GM19372 (cell line): ENCODE measurements around the gene LOXHD1.

ENCODE experiments used
- ATAC-seq: cut with Tn5 transposase; IDR thresholded peaks from one replicate; pipeline ENCODE4 v1.9.1; 2021; ENCODE audit warnings: mild to moderate bottlenecking, low read depth, moderate library complexity; ENCODE audit not compliant: unreplicated experiment

The LOXHD1 gene

DNA sequence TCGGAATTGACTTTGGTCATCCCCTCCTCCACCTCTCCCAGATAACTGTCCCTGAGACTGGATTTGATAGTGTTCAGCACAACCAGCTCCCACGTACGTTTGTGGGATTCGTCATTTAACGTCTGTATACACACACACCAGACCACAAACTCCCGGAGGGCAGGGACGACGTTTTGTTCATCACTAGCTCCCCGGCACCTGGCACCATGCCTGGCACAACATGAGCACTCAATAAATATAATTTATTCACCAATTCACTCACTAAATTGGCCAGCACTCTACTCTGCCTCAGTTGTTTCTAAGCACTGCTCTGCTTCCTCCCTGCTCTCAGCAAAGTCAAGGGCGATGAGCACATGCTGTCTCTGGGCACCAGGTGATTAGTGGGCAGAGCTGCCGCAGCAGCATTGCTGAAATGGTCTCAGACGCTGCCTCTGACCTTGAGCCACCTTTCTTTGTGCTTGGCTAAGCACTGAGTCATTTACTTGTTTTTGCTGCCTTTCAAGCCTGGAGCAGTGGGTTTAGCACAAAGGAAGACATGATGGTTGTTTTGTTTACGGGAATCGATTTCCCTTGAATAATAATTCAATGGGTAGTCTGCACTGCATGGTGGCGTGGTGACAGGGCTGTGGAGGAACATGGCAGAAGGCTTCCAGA lies 19.3 kb upstream of the LOXHD1 start:
- no peak for ATAC-seq

- no peak for ATAC-seq
Observed at GRCh38 chr18:46675112-46675511, 18.1 kb upstream of the LOXHD1 start.

DNA sequence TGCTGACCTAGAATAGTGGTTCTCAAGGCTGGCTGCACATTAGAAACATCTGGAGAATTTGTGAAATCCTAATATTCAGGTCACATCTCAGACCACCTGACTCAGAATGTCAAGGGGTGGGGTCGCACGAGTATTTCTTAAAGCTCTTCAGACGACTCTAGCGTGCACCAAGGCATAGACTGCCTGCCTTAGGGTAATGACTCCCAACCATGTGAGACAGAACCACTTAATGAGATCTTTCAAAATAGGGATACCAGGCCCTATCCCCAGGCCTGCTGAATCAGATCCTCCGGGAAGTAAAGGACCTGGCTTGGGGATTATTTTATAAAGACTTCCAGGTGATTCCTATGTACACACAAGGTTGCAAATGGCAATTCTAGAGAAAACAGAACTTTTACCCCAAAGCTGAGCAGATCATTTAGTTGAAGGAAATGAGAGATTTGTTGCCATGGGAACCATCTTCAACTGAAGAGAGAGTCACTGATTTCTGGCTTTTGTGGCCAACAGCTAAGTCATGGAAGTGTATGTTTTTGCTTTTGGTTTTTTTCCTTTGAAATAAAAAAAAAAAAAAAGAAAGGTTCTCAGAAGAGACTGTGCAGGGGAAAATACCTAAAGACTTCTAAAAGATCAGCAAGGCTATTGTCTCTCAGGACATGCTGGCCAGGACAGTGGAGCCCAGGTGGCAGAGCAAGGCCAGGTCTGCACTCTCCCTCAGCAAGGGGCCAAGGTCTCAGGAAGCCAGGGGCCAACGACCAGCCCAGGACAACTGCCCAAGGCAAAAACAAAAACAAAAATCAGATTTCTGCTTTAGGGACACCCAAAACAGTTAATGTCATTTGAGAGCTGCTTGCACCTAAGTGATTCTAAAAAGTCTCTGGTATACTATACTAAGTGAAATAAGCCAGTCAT lies 15.3 kb upstream of the LOXHD1 start:
- no peak for ATAC-seq

DNA sequence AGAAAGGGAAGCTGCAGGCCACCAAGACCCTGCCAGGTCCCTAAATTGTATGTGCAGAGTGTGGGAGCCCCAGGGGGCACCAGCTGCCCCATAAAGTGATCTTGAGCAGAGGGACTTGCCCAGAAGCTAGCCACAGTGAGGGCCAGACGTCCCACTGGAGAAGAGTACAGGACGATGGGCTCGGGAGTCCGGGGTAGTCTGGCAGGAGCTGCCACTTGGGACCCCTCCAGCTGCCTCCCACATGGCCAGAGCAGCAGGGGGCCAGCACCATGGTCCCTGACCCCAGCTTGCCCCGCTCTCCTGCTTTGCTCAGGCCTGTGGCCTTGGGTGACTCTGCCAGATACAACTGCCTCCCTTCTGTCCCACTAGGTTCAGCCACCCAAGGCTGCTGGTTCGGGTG lies 11.7 kb upstream of the LOXHD1 start:
- ATAC-seq, result no peak

DNA sequence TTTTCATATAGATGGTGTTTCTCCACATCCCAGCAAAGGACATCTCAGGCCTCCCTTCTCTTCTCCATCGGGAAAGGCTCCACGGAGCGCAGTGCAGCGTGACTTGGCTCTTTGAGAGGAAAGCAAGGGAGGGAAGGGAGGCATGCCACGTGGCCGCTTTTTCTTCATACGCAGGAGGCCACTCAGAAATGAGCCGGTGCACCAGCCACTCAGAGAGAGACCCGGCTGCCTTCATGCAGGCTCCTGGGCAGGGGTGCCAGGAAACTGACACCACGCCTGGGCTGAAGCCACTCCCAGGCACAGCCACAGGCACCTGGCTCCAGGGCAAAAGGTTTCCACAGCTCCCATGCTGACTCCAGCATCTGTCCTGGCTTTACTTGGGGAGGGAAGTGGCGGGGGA lies 11.1 kb upstream of the LOXHD1 start:
- ATAC-seq, result no peak

DNA sequence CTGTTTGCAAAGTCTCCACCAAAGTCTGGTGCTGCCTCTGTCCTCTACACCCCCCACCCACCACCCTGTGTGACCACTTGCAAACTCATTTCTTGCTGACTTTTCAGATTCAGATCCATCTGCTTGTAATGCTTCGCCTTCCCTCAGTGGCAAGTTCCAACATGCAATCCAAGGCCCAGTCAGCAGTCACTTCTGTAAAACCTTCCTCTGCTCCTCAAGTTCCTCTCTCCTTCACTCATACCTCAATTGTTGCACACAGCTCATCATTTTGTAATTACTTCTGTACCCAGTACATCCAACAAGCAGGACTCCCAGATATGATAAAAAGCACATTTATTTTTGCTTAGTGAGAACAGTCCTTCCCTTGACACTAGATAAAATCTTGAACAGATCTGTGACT lies 6.5 kb upstream of the LOXHD1 start:
- no peak for ATAC-seq

- ATAC-seq, result no peak
Observed at GRCh38 chr18:46660957-46661749, 4.1 kb upstream of the LOXHD1 start.

DNA sequence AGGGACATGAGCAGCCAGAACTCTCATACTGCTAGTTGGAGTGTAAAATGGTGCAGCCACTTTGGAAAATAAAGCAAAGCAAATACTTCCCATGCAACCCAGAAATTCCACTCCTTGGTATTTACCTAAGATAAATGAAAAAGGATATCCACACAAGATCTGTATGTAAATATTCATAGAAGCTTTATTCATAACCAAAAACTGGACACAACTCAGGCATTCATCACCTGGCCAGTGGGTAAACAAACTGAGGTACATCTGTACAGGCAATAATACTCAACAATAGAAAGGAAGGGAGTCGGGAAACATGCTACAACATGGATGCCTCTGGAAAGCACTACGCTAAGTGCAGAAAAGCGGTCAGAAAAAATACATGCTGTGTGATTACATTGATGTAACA lies 2.5 kb upstream of the LOXHD1 start:
- ATAC-seq, result no peak

- ATAC-seq, result no peak
Observed at GRCh38 chr18:46656326-46657114, 500 bp downstream of the LOXHD1 start.

DNA sequence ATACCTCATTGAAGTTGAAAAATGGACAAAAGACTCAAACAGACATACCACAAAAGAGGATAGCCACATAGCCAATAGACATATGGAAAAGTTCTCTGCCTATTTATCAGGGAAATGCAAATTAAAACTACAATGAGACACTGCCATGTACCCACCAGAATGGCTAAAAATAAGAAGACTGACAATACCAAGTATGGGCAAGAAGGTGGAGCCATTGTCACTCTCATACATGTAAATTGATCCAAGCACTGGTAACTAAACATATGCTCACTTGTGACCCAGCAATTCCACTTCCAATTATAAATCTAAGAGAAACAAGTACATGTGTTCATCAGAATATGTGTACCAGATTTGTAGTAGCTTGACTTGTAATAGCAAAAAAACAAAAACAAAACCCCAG lies 4.6 kb downstream of the LOXHD1 start:
- ATAC-seq, result no peak

- ATAC-seq, result no peak
Observed at GRCh38 chr18:46650681-46651080, 6.3 kb downstream of the LOXHD1 start.

DNA sequence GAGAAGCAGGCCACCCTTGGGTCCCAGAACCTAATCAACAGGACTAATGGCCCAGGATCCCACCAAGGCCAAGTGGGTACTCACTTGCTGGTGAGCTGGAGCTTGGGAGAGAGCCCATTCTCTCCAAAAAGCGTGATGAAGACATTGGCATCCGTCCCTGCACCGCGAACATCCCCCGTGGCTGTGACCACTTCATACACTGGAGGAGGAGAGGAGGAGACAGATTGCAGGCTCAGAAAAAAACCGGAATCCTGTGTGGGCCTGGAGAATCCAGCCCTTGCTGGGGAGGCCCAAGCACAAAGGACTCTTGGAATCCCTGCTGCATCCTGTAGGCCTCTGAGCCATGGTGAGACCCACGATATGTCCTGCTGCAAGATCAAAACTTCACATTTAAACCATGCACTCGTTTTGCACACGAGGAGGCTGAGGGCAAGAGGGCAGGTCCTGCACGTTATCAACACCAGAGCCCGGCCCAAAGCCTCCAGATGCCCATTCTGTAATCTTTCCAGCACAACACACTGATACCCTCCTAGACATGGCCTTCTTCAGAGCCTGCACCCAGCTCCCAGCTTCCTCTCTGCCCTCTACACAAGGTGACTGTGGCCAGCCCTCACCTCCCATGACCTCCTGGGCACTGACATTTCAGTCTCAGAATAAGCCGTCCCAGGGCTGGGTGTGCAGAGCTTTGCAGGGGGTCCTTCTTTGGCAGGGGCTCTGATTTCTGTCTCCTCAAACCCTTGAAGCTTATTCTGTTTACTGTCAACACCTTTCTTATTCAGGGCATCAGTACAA lies 7.8 kb downstream of the LOXHD1 start:
- no peak for ATAC-seq

GRCh38 chr18:46646468-46646867 lies 10.6 kb downstream of the LOXHD1 start:
- no peak for ATAC-seq

DNA sequence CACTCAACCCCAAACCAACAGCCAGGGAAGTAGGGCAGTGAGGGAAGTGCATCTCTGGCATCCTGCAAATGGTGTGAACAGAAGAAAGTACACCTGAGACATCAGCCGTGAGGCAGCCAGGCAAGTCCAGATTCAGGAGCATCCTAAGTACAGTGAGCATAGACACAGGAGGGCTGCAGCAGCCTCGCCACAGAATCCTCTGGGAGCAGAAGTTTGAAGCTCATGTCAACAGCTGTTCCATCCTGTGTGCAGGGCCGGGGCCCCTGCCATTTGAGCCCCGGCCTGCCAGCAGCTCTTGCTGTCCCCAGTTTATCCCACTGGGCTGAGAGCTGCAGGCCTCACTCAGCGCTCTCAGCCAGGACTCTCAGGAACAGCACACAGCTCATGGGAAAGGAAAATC lies 14.5 kb downstream of the LOXHD1 start:
- ATAC-seq, result no peak

GRCh38 chr18:46641917-46642316 lies 15.1 kb downstream of the LOXHD1 start:
- ATAC-seq, result no peak

GRCh38 chr18:46639386-46639785 lies 17.6 kb downstream of the LOXHD1 start:
- ATAC-seq, result no peak

GRCh38 chr18:46636040-46636630 lies 20.9 kb downstream of the LOXHD1 start:
- no peak for ATAC-seq

DNA sequence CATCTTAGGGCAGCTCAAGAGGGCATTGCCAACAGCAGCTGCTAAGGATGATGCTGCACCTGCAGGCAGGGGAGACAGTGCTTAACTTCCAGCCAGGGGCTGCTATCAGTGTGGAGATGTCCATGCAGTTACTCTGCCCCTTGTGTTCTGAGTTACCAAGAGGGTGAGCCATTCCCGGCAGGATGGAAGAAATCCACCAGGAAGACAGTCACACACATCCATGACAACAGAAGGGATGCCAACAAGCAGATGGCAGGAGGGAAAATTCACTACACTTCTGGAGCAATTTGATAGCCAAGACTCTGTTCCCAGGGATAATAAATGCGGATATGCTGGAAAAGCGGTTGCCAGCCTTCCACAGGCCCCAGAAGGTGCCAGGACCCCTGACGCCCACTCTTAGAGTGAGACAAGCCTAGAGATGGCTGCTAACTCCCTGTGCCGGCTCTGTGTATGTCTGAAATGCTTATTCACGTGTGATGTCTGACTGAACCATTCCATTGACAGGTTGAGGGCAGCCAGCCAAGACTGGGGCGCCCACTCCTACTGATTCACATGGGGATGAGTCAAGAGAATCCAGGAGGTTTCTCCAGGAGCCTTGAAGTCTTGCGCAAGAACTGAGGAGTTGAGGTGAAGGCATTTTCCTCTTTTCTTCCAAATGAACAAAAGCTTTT lies 24.5 kb downstream of the LOXHD1 start:
- no peak for ATAC-seq

- no peak for ATAC-seq
Observed at GRCh38 chr18:46630991-46631390, 26.0 kb downstream of the LOXHD1 start.
